HG02571 (cell line): ENCODE measurements around the gene RPRD2.

Experiments
- ATAC-seq: cut with Tn5 transposase; IDR thresholded peaks from one replicate; pipeline ENCODE4 v1.9.1; 2021; ENCODE audit warnings: mild to moderate bottlenecking, moderate library complexity; ENCODE audit not compliant: unreplicated experiment

Gene RPRD2

GRCh38 chr1:150466964-150467363, 103.0 kb downstream of the RPRD2 start:
- no peak for ATAC-seq

- no peak for ATAC-seq
Observed at GRCh38 chr1:150469291-150469690, 105.3 kb downstream of the RPRD2 start.

- no peak for ATAC-seq
Observed at GRCh38 chr1:150472601-150473200, 108.8 kb downstream of the RPRD2 start.

DNA sequence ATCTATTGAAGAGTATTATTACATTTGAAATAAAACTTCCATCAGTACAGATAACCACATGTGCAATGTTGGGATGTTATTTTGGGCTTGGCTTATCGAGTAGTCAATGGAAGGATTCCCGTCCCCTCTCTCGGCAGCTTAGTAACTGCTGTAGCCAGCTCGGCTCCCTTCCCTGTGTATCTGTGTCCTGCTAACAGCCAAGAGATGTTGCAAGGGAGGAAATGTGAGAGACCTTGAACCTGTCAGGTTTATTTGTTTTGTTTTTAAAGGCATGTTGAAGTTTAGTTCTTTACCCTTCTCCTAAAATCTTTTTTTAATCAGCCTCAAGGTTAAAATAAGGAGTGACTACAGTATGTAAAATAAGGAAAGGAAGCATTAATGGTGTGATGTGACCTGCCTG, 109.7 kb downstream of the RPRD2 start:
- no peak for ATAC-seq

GRCh38 chr1:150474869-150475268, 110.9 kb downstream of the RPRD2 start:
- ATAC-seq = no peak

DNA sequence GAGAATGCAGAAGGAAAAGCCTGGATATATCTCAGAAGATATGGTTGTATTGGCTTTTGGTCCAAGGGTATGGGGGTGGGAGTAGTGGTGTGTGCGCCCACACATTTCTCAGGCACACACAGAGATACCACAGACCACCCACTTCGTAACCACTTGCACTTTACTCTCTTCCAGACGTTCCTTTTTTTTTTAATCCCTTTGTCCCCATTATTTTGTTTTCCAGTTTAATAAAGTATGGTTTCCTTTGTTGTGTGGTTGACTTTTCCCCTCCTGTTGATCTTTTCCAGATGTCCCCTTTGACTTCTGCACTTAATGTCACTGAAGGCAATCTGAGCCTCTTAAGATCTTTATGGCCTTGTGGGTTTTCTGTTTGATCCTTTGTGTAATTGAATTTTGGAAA, 112.8 kb downstream of the RPRD2 start:
- ATAC-seq = no peak

DNA sequence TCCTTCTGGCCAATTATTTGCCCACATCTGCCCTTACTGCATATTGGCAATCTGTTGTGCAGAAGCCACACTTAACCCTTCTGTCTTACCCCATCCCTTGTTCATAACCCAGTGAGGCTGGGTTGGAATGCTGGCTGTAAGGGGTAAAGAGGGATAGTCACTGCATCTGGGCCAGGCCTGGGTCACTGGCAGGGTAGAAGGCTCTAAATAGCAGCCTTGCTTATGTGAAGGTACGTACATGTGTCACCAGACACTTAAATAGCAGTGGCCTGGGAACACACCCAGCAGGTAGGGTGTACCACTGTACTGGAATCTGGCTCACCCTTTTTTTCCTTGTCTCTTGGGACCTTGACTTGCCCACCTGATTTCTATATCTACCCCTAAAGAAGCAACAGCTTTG, 113.4 kb downstream of the RPRD2 start:
- ATAC-seq = no peak

DNA sequence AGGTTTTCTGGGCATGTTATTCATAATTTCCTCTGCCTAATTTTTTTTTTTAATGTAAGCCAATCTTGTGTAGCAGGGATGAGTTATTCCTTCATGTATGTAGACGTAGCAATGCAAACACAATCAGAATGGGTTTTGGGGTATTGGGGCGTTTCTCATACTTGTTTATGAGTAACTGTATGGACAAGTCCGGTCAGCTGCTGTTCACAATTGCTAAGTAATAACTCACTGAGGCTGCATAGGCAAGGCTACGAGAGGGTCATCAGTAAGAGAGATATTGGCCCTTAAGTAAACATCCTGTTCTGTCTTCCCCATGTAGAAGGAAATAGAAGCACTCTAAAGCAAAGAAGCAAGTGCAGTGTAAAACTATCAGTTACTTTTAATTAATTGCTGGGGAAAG, 113.8 kb downstream of the RPRD2 start:
- no peak for ATAC-seq

DNA sequence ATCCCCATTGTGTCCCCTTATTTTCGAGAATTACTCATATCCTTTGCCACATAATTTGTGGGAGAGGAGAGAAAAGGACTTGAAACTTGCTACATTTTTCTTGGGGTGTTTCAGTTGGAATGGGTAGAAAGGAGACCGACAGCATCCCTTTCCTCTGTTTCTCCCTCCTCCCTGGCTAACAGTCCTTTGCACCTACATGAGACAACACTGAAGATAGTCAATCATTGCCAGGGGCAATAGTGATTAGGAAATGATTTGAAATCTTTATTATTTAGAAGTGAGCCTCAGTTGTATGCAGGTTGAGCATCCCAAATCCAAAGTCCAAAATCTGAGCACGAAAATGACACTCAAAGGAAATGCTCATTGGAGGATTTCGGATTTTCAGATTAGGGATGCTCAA, 115.4 kb downstream of the RPRD2 start:
- no peak for ATAC-seq

DNA sequence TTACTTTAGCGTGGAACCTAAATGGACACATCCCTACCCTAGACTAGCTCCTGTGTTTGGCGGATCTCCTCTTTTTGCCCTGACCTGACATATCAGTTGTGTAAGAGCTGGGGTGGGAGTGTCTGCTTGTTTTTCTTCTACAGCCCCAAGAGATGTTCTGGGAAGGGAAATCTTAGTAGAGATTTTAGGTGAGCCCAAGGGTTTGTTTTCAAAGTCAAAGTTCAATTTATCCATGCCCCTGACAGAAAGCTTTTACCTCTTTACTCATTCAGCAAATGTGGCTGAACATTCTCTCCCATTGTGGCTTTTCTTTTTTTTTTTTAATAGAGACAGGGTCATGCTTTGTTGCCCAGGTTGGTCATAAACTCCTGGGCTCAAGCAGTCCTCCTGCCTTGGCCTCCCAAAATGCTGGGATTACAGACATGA, 116.0 kb downstream of the RPRD2 start:
- no peak for ATAC-seq

DNA sequence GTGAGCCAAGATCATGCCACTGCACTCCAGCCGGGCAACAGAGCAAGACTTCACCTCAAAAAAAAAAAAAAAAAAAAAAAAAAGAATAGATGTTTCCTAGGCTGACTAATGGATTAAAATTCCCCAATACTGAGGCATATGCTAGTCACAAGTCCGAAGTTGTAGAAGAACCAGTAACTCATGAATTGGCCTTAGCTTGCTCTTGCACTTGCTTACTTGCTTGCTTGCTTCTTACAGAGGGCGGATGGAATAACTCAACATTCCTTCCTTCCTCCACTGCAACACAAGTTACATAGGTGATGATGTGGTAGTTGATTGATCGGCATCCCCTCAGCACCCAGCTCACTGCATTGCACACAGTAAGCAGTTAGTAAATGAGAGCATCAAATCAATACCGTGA, 120.5 kb downstream of the RPRD2 start:
- no peak for ATAC-seq

DNA sequence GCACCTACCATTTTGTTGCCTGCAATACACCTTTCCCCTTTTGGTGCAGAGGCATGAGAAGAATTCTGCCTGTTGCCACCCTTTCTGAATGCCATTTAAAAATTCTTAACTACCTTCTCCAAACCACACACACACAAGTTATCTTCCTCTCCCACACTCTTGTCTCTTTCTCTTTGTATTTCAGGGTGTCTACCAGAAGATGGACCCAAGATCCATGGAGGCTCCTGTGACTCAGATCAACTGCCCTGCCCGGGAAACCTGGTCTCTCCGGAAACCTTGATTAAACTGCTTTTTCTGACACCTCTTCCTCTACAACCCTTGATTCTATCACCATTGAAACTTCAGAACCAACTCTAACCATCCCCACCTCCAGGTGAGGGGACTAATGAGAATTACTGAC, 120.9 kb downstream of the RPRD2 start:
- ATAC-seq = no peak

DNA sequence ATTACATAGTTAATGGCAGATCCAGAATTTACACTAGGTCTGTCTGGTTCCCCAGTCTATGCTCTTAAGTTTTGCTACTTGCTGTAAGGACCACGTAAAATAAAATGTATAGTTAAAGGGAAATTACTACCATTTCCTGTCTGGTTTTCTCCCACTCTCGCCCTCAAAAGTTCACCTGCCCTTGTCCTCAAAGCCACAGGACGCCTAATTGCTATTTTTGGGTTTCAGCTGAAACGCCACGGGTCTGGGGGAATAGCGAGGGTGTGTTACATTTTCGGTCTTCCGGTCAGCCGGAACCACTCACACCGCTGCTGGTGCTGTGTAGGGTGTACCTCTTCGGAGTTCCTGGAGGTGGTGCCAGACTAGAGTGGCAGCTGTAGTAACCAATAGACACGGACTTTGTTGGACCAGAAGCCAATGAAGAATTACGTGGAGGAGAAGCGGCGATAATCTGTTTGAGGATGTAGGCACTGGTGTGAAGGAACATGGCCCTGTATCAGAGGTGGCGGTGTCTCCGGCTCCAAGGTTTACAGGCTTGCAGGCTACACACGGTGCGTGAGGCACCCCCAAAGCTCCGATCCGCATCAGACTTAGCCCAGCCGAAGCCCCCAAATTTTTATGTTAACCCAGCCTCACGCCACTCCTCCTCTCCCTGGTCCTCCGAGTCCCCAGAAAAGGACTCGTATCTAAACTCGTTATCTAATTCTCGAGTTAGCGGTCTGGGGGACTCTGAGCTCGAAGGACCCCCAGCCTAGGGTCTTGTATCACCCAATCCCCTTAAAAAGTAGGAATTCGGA, 123.2 kb downstream of the RPRD2 start, which contains the start of gene TARS2:
Gene TARS2, plus strand, starts transcription at position 454 of the 797 bp plus-strand sequence. Its CDS starts 32 bp downstream, at position 486.
- ATAC-seq = peak; percentile 99

DNA sequence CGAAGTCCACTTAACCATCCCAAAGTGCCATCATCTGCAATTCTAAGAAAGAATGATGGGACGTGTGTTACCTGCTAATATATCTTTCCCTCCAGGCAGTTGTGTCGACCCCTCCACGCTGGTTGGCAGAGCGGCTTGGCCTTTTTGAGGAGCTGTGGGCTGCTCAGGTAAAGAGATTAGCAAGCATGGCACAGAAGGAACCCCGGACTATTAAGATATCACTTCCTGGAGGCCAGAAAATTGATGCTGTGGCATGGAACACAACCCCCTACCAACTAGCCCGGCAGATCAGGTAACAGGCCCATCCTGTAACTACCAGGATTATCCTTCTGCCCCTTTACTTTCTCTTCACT, 123.8 kb downstream of the RPRD2 start:
- no peak for ATAC-seq

GRCh38 chr1:150493175-150493574, 129.2 kb downstream of the RPRD2 start:
- ATAC-seq = no peak

- ATAC-seq = no peak
Observed at GRCh38 chr1:150498342-150498741, 134.4 kb downstream of the RPRD2 start.

- no peak for ATAC-seq
Observed at GRCh38 chr1:150505431-150505830, 141.5 kb downstream of the RPRD2 start.

GRCh38 chr1:150507912-150508864, 144.2 kb downstream of the RPRD2 start, which contains the start of gene ECM1:
TSS of gene ECM1 (plus strand) at chr1:150508109. CDS start at chr1:150508210, 101 bp downstream.
- ATAC-seq = no peak

GRCh38 chr1:150508982-150509381, 145.0 kb downstream of the RPRD2 start:
- no peak for ATAC-seq

GRCh38 chr1:150511551-150511950, 147.6 kb downstream of the RPRD2 start:
- ATAC-seq = no peak

DNA sequence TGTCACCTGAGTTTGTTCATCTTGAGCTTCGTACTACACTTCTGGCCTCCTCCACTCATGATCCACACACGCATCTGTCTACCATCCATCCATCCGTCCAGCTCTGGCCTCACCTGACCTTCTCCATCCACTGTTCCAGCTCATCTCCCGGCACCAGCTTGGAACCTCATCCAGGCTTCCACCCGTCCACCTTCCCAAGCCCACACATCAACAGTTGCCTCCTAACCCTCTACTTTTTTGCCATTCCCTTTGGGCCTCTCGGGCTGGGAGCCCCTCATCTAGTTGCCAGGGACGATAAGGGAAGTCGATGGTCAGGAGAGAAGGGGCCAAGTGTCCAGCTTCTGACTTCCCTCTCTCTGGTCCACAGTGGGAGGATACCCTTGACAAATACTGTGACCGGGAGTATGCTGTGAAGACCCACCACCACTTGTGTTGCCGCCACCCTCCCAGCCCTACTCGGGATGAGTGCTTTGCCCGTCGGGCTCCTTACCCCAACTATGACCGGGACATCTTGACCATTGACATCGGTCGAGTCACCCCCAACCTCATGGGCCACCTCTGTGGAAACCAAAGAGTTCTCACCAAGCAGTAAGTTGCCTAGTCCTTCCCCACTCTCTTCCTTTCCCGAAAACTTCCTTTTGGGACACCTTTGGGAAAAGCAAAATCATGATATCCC, 148.2 kb downstream of the RPRD2 start:
- no peak for ATAC-seq
